Type B pancreatic cell (in vitro differentiated cells): ENCODE results near the gene PDZD11. TPM values are rescaled to one million over a fixed set of nuclear protein-coding genes. Genes with fewer than 3 reads are reported as not detected.

Experiments
- DNase-seq: peaks from one replicate; pipeline ENCODE4 v3.0.0; 2021; ENCODE audit warnings: mixed read lengths; ENCODE audit not compliant: unreplicated experiment; ENCODE audit errors: extremely low spot score
- H3K27ac Mint-ChIP-seq: 2 replicates; pipeline ENCODE4 v1.8.0; 2021; ENCODE audit warnings: mild to moderate bottlenecking, mixed read lengths
- H3K27me3 Mint-ChIP-seq: 2 replicates; pipeline ENCODE4 v1.8.0; 2021; ENCODE audit warnings: mixed read lengths
- H3K36me3 Mint-ChIP-seq: 2 replicates; pipeline ENCODE4 v1.8.0; 2021; ENCODE audit warnings: mixed read lengths
- H3K4me1 Mint-ChIP-seq: one replicate; pipeline ENCODE4 v1.8.0; 2021; ENCODE audit warnings: mixed read lengths; ENCODE audit not compliant: unreplicated experiment
- H3K4me3 Mint-ChIP-seq: 2 replicates; pipeline ENCODE4 v1.8.0; 2021; ENCODE audit warnings: mild to moderate bottlenecking, mixed read lengths
- H3K9me3 Mint-ChIP-seq: 2 replicates; pipeline ENCODE4 v1.8.0; 2021; ENCODE audit warnings: mixed read lengths
- total RNA-seq: library from RNA; stranded (reverse); gene quantifications from 2 replicates; pipeline ENCODE4 v1.2.1, GENCODE V29; 2021; ENCODE audit warnings: low replicate concordance
- TF ChIP-seq, protein P1 (sequence below): fragments of 200-600 bp; sonication (generic); conservative IDR thresholded peaks from 2 replicates; pipeline ENCODE4 v1.5.0; 2021; ENCODE audit warnings: antibody characterized with exemption, mild to moderate bottlenecking

The PDZD11 gene
- total RNA-seq, 1 donor from 2014 or later, result 44.0 TPM

- no peak overlapping the region for H3K4me3 Mint-ChIP-seq
- H3K27ac Mint-ChIP-seq, result no peak overlapping the region
- H3K4me1 Mint-ChIP-seq, result no peaks in the 10 kb centered on the region
- no peaks in the 10 kb centered on the region for H3K36me3 Mint-ChIP-seq
- no peaks in the 10 kb centered on the region for H3K27me3 Mint-ChIP-seq
- TF ChIP-seq, protein P1, sequence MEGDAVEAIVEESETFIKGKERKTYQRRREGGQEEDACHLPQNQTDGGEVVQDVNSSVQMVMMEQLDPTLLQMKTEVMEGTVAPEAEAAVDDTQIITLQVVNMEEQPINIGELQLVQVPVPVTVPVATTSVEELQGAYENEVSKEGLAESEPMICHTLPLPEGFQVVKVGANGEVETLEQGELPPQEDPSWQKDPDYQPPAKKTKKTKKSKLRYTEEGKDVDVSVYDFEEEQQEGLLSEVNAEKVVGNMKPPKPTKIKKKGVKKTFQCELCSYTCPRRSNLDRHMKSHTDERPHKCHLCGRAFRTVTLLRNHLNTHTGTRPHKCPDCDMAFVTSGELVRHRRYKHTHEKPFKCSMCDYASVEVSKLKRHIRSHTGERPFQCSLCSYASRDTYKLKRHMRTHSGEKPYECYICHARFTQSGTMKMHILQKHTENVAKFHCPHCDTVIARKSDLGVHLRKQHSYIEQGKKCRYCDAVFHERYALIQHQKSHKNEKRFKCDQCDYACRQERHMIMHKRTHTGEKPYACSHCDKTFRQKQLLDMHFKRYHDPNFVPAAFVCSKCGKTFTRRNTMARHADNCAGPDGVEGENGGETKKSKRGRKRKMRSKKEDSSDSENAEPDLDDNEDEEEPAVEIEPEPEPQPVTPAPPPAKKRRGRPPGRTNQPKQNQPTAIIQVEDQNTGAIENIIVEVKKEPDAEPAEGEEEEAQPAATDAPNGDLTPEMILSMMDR, result no peak
- DNase-seq, result no peak
- H3K9me3 Mint-ChIP-seq, result no peaks in the 10 kb centered on the region
These were observed 34.3 kb downstream of the PDZD11 start for GRCh38 chrX:70255452-70255851.

DNA sequence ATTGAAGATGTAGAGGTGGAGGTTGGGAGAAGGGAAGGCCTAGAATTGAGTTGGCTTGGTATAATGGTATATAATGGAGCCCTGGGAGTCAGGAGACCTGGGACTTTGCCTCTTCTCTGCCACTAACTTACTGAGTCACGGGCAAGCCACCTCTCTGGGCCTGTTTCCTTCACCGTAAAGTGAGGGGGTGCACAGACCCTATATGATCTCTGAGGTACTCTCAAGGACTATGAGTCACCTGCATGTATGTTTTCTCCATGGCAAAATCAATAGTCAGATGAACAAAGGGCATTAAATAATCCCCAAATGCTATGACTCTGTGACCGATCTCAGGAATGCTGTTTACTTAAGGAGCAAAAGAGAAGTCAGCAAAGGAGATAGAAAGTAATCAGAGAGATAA is 34.8 kb downstream of the PDZD11 start:
- Mint-ChIP-seq H3K27me3 (no peaks in the 10 kb centered on the region), H3K4me1 (no peaks in the 10 kb centered on the region), H3K27ac (peak overlapping the region; percentile 12), H3K9me3 (no peaks in the 10 kb centered on the region), H3K36me3 (no peaks in the 10 kb centered on the region), H3K4me3 (no peak overlapping the region)
- TF ChIP-seq, protein P1, result no peak
- DNase-seq, result no peak

DNA sequence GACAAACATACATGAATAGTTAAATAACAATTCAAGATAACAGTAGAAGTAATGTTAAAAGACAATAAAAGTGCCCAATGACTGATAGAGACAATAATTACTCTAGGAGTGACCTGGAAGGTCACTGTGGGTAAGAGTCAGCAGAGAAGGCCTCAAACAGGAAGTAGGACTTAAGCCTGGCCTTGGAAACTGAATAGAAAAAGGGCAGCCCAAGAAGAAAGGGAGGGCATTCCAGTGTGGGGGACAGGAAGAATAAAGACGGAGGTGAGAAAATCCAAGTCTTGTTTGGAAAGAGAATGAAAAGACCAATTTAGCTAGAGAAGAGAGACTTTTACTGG is 35.7 kb downstream of the PDZD11 start:
- H3K9me3 Mint-ChIP-seq, result no peaks in the 10 kb centered on the region
- H3K4me3 Mint-ChIP-seq, result no peak overlapping the region
- no peaks in the 10 kb centered on the region for H3K4me1 Mint-ChIP-seq
- H3K36me3 Mint-ChIP-seq, result no peaks in the 10 kb centered on the region
- TF ChIP-seq, protein P1, result no peak
- H3K27me3 Mint-ChIP-seq, result no peaks in the 10 kb centered on the region
- no peak for DNase-seq
- H3K27ac Mint-ChIP-seq, result peak overlapping the region; percentile 12

- no peaks in the 10 kb centered on the region for H3K9me3 Mint-ChIP-seq
- no peak overlapping the region for H3K4me3 Mint-ChIP-seq
- DNase-seq, result no peak
- H3K27me3 Mint-ChIP-seq, result no peaks in the 10 kb centered on the region
- H3K4me1 Mint-ChIP-seq, result no peaks in the 10 kb centered on the region
- peak overlapping the region; percentile 12 for H3K27ac Mint-ChIP-seq
- TF ChIP-seq, protein P1, result no peak
- H3K36me3 Mint-ChIP-seq, result no peaks in the 10 kb centered on the region
These were observed 36.2 kb downstream of the PDZD11 start for GRCh38 chrX:70253377-70254062.

GRCh38 chrX:70252491-70252890 is 37.2 kb downstream of the PDZD11 start:
- TF ChIP-seq, protein P1, result no peak
- Mint-ChIP-seq H3K27me3 (no peaks in the 10 kb centered on the region), H3K4me3 (no peak overlapping the region), H3K9me3 (no peaks in the 10 kb centered on the region), H3K36me3 (no peaks in the 10 kb centered on the region), H3K27ac (no peak overlapping the region), H3K4me1 (no peaks in the 10 kb centered on the region)
- no peak for DNase-seq

DNA sequence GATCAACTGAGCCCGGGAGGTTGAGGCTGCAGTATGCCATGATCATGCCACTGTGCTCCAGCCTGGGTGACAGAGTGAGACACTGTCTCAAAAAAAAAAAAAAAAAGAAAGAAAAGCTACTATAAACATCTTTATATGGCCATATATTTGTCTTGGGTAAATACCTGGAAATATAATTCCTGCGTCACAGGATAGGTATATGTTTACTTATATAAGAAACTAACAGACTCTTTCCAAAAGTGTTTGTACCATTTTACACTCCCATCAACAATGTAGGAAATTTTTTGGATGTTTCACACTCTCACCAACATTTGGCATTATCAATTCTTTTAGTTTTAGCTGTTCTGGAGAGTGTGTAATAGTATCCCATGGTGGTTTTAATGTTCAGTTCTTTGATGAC is 42.5 kb downstream of the PDZD11 start:
- TF ChIP-seq, protein P1, result no peak
- no peak overlapping the region for H3K4me3 Mint-ChIP-seq
- peaks cover 4% of the 10 kb centered on the region for H3K9me3 Mint-ChIP-seq
- DNase-seq, result no peak
- no peaks in the 10 kb centered on the region for H3K36me3 Mint-ChIP-seq
- no peak overlapping the region for H3K27ac Mint-ChIP-seq
- H3K4me1 Mint-ChIP-seq, result no peaks in the 10 kb centered on the region
- no peaks in the 10 kb centered on the region for H3K27me3 Mint-ChIP-seq
